HG03442 (cell line): ENCODE measurements around the gene AP2B1.
"Not testable (repeated sequence)": the region's sequence is repeated elsewhere in the genome, so short reads cannot be mapped to it uniquely, and the experiment has no call there.

Experiments
- ATAC-seq: cut with Tn5 transposase; IDR thresholded peaks from one replicate; pipeline ENCODE4 v1.9.1; 2021; ENCODE audit warnings: mild to moderate bottlenecking, moderate library complexity; ENCODE audit not compliant: unreplicated experiment

Gene AP2B1

GRCh38 chr17:35694906-35695305, 107.8 kb downstream of the AP2B1 start:
- no peak for ATAC-seq

GRCh38 chr17:35695613-35696012, 108.5 kb downstream of the AP2B1 start:
- ATAC-seq, result no peak

GRCh38 chr17:35698800-35699199, 111.7 kb downstream of the AP2B1 start:
- ATAC-seq, result no peak

GRCh38 chr17:35700150-35700549, 113.0 kb downstream of the AP2B1 start:
- no peak for ATAC-seq

- ATAC-seq, result no peak
Observed at GRCh38 chr17:35701491-35701890, 114.4 kb downstream of the AP2B1 start.

GRCh38 chr17:35703308-35703707, 116.2 kb downstream of the AP2B1 start:
- not testable (repeated sequence) for ATAC-seq

- no peak for ATAC-seq
Observed at GRCh38 chr17:35705230-35705629, 118.1 kb downstream of the AP2B1 start.

GRCh38 chr17:35705705-35706104, 118.6 kb downstream of the AP2B1 start:
- no peak for ATAC-seq

GRCh38 chr17:35708149-35708548, 121.0 kb downstream of the AP2B1 start:
- no peak for ATAC-seq

- ATAC-seq, result no peak
Observed at GRCh38 chr17:35708951-35709350, 121.8 kb downstream of the AP2B1 start.

GRCh38 chr17:35709874-35710273, 122.8 kb downstream of the AP2B1 start:
- ATAC-seq, result no peak

- no peak for ATAC-seq
Observed at GRCh38 chr17:35710950-35711349, 123.8 kb downstream of the AP2B1 start.

- ATAC-seq, result no peak
Observed at GRCh38 chr17:35713069-35713728, 126.1 kb downstream of the AP2B1 start.

- ATAC-seq, result no peak
Observed at GRCh38 chr17:35714988-35715387, 127.9 kb downstream of the AP2B1 start.

GRCh38 chr17:35715416-35715815, 128.3 kb downstream of the AP2B1 start:
- ATAC-seq, result no peak

GRCh38 chr17:35716173-35716572, 129.1 kb downstream of the AP2B1 start:
- ATAC-seq, result no peak

GRCh38 chr17:35716897-35717465, 129.9 kb downstream of the AP2B1 start:
- ATAC-seq, result no peak

- ATAC-seq, result no peak
Observed at GRCh38 chr17:35717475-35717874, 130.4 kb downstream of the AP2B1 start.

GRCh38 chr17:35723735-35724134, 136.6 kb downstream of the AP2B1 start:
- ATAC-seq, result no peak

GRCh38 chr17:35725058-35725457, 137.9 kb downstream of the AP2B1 start:
- no peak for ATAC-seq

GRCh38 chr17:35725802-35726126, 138.6 kb downstream of the AP2B1 start:
- ATAC-seq, result no peak

GRCh38 chr17:35726127-35726952, 139.2 kb downstream of the AP2B1 start:
- no peak for ATAC-seq
